G401 (cell line): Measurements from ENCODE around the gene IGSF21. TPM values are rescaled to one million over a fixed set of nuclear protein-coding genes. Genes with fewer than 3 reads are reported as not detected.

ENCODE experiments used
- DNase-seq: peaks from one replicate; pipeline ENCODE4 v3.0.0-alpha.2; 2015; ENCODE audit warnings: low spot score
- in situ Hi-C: cut with HindIII; loops from 2 replicates; pipeline ENCODE4 v1.10.0; 2016; ENCODE audit warnings: low sequenced_read_pairs, mixed read lengths
- total RNA-seq: library from RNA; depleted of rRNA; stranded (reverse); fragments of >200 nt; shearing (Covaris generic); gene quantifications from 2 replicates; pipeline ENCODE4 v1.2.3, GENCODE V29; 2014

The IGSF21 gene
- total RNA-seq, 1 experiment from 2014 or later: not detected

DNA sequence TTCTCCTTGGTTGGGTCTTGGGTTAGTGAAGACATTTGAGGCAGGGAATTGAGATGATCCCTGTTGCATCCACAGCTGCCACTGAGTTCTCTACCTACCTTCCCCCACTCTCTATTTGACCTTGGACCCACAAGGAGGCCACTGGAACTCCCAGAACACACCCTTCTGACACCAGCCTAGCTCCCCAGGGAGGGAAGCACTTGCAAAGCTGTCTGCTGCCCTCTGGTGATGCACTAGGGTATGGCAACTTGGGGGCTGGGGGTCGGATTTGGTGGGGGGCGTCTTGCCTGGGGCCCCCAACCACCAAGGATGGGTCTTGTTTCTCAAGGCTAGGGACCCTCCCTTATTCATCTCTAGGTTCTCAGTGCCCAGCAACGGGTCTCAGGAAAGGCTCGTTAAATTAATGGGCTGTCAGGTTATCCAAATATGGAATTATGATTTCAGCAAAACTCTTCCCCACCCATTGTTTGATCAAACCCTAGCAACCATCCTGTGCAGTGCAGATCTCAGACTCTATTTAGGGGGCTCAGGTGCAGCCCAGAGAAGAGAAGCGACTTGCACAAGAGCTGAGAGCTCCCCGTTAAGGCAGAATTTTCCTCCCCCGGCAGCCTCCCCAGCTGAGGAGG is 195.3 kb downstream of the IGSF21 start:
- in situ Hi-C loops: no loop called here
- DNase-seq: no peak

DNA sequence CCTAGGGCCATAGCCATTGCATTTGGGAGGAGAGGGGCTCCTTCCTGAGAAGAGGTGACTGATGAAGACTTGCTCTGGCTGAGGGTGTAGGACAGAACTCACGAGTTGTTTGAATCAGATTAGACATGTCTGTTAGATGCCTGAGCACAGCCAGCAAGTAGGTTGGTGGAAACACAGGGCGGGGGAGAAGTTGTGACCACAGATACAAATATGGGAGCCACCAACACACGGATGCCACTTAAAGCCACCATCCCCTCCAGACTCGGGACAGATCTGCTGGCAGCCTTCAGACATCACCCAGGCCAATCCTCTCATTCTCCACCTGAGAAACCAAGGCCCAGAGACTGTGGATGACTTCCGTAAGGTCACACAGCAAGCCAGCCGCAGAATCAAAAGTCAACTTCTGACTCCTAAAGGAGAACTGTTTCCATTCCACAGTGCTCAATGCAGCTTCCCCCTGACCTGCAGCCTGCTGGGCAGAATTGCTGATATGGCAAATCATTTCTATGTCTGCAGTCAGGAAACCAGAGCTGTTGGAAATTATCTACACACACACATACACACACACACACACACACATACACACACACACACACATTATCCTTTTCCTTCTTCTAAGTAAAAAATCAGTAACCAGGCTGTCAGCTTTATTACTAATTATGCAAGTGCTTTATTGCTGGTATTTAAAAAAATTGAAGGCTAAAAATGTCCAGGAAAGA is 196.7 kb downstream of the IGSF21 start:
- in situ Hi-C loops: no loop called here
- no peak for DNase-seq

DNA sequence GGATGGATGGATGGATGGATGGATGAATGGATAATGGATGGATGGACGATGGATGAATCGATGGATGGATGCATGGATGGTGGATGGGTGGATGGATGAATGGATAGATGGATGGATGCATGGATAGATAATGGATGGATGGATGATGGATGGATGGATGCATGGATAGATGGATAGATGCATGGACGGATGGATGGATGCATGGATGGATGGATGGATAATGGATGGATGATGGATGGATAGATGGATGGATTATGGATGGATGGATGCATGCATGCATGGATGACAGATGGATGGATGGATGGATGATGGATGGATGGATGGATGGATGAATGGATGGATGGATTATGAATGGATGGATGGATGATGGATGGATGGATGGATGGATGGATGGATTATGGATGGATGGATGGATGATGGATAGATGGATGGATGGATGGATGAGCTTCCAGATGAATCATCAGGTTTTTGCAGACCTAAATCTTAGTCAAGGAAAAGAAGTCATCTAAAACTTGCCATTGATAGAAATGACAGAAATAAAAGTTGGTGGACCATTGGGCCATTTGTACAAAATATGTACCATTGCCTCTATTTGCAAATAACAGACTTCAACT is 197.7 kb downstream of the IGSF21 start:
- DNase-seq: no peak

DNA sequence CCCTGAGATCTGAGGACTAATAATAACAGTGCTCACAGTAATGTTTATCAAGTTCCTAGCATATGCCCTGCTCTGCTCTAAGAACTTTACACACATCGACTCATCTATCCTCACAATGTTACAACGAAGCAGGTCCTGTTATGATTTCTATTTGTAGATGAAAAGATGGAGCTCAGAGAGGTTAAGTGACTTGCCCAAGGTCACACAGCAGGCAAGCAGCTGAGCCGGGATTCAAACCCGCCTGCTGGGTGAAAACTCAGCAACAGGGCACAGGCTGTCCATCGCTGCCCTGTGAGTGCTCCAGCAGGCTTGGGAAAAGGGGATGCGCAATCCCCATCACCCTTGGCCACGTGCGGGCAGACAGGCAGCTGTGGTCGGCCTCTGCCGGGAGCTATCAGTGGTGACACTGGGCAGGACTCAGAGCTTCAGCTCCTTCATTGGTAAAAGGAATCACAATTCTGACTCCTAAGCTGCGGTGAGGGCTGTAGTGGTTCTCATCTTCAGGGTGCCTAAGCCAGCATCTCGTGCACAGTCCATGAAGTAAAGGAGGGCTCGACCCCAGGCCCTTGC is 199.8 kb downstream of the IGSF21 start:
- in situ Hi-C loops: no loop called here
- DNase-seq: no peak

More for the DNA sequence above, 197.7 kb downstream of the IGSF21 start:
- in situ Hi-C loops: no loop called here

DNA sequence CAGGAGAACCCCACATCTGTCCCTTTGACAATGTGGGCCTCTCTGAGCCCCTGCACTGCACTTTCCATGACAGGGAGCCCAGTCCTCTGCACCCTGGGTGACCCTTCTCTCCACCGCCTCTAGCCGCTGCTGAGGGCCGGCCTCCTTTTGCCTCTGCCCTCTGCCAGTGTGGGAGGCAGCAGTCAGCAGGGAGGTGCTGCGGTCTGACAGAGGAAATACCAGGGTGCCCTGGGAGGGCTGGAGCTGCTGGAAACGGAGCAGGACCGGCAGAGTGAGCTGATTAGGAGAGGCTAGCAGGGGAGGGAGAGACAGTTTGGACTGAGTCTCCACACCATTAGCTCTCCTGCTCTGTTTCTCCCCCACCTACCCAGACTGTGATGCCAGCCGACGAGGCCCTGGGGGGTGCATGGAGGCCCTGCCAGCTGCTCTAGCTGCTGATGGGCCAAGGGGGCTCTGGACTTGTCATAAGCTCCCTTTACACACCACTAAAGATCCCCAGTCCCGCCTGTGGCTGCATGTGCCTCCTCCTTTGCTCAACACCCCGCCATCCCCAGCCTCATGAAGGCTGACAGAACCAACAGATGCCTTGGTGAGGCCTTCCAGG is 202.1 kb downstream of the IGSF21 start:
- no peak for DNase-seq
- in situ Hi-C loops: no loop called here

DNA sequence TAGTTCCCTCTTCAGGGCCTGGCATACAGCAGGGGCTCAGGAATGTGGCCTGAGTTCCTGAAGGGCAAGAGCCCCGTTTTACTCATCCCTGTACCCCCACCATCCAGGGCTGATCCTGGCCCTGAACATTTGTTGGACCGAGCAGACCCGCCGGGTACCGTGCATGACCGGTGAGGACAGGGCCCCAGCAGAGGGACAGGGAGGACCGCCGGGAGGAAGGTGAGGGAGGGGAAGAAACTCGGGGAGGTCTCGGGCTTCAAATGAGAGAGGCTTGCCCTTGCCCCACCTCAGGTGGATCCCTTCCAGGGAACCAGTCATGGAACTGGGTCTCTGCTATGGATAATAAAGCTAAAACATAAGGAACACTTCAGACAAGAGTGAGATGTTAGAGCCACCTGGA is 205.4 kb downstream of the IGSF21 start:
- in situ Hi-C loops: no loop called here
- no peak for DNase-seq

DNA sequence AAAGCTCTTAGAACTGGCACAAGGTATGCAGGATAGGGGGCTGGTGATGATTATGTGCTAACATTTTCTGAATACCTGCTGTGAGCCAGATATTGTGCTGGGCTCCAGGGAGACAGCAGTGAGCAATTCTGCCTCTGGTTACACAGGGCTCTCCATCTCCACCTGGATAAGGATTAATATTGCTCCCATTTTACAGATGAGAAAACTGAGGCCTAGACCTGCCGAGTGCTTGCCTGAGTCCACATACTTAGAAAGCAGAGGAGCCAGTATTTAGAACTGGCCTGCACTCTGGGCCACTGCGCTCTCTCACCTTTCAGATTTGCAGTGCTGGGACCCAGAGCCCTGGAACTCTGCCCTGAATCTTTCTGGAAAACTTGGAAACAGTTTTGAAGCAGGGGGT is 205.9 kb downstream of the IGSF21 start:
- in situ Hi-C loops: no loop called here
- no peak for DNase-seq

DNA sequence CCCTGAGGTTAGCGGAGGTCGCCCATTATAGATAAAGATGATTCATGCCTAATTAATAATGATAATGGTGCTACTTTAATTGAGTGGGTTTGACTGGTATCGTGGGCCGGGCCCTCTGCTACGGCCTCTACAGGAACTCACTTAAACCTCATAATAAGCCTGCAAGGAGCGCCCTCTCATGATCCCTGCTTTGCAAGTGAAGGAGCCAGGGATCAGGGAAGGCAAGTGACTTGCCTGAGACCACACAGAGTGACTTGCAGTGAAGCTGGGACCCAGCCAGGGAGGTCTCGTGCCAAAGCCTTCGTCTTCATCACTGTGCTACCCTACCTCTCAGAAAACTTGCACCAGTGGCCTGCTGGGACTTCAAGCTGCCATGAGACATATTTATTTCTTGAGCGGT is 206.8 kb downstream of the IGSF21 start:
- in situ Hi-C loops: no loop called here
- DNase-seq: no peak

DNA sequence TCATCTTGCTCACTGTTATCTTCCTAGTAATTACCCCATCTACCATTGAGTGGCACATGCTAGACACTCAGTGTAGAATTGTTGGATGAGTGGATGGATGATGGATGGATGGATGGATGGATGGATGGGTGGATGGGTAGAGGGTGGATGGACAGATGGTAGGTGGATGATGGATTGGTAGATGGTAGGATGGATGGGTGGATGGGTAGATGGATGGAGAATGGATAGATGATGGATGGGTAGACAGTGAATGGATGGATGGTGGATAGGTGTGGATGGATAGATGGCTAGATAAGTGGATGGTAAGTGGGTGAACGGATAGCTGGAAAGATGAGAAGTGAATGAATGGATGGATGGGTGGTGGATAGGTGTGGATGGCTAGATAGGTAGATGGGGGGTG is 207.9 kb downstream of the IGSF21 start:
- no peak for DNase-seq
- in situ Hi-C loops: no loop called here

DNA sequence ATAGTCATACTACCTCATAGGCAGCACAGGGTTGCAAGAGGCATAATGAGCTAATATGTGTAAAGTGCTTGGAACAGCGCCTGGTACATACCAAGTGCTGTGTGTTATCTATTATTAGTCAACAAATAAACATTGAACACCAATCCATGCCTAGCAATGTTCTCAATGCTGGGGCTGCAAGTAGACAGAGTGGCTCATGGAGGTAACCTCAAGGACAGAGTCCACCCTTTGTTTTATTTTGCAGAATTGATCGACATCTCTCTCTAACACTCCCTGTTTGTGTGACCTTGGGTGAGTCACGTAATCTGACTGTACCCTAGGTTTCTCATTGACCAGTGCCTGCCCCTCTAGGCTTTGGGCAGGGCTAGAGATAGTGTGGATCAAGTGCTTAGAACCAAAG is 209.2 kb downstream of the IGSF21 start:
- in situ Hi-C loops: no loop called here
- no peak for DNase-seq

DNA sequence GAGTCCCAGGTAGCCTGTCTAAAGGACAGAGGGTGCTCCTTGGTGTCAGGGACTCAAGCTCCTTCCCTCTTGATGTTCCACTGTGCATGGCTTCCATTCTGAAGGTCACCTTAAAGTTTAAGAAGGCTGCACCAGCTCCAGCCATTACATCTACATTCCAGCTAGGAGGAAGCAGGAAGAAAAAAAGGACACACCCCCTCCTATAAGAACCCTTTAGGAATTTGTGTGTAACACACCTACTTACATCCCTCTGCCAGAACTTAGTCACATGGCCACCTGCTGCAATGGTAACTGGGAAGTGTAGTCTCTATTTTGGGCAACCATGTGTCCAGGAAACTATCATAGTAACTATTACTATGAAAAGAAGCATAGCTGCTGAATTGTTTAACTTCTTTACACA is 211.5 kb downstream of the IGSF21 start:
- DNase-seq: no peak
- in situ Hi-C loops: no loop called here

DNA sequence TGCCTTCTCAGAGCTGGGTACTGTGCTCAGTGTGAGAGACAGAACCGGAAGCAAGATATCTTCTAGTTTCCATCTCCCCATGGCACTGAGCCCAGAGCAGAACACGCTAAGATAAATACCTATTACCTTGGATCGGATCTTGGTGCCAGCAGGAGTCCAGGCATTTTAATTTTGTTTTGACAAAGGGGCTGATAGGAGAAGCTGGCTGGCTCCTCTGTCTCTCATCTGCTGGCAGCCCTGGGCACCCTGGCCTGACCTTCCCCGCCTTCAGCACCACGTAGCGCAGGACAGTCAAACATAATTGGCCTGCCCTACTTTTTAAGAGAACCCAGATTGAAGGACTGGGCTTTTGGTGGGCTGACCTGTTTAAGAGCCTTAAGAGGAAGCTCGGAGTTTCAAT is 212.5 kb downstream of the IGSF21 start:
- in situ Hi-C loops: no loop called here
- peak; percentile 49 for DNase-seq

DNA sequence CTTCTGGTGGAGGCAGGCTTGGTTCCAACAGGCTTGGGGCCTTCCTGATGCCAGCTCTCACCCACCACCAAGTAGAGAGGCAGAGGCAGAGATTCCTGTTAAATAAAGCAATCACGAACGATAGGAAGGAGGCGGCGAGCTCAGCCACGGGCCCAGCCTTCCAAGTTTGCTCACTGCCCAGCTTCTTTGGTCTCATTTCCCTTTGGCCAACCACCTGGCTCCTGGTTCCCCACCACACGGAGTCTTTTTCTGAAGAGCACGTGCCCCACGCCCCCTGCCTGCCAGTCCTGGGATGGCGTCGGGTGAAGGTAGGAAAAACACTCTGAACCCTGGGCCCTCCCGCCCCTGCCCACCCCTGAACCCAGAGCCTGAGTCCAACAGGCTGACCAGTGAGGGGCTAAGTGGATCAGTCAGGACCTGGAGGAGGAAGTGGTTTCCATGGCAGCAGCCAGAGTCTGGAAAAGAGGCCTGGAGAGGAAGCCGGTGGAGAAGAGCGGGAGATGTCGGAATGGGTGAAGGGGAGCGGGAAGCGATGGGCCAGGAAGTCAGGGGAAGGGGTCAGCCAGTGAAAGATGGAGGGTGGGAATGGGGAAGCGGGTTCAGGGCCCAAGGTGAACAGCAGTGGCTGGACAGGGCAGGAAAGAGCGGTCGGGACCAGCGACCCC is 214.9 kb downstream of the IGSF21 start:
- no peak for DNase-seq
- in situ Hi-C loops: no loop called here

DNA sequence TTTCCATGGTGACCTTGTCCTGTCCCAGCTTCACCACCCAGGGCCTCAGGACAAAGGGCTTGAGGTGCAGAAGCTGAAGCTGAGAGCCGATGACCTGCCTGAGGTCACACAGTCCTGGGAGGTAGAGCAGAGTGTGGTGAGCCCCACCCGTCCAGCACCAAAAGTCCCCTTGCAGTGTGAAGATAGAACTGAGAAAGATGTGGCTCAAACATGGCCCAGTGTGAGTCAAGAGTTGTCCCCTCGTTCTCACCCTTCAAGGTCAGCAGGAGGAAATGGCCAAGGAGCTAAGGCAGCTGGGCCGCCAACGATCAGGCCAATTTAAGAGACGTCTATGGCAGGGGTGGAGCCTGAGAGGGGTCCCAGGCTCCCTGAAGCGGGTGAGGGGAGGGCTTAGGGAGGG is 215.7 kb downstream of the IGSF21 start:
- no peak for DNase-seq
- in situ Hi-C loops: no loop called here

DNA sequence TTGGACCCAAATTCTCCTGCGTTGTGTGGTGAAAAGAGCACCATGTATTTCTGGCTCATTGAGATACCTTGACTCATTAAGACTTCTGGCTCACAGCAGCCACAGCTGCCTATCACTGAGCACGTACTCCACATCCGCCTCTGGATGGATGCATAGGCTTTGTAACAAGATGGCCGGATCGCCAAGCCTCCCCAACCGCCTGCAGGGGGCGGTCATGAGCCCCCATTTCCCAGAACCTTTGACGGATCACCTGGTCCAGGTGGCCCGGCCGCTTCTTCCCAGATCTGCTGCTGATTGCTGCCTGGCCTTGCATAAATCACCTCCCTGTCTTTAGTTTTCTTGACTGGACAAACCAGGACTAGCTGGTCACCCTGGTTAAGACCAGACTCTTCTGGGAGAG is 216.6 kb downstream of the IGSF21 start:
- in situ Hi-C loops: no loop called here
- no peak for DNase-seq

DNA sequence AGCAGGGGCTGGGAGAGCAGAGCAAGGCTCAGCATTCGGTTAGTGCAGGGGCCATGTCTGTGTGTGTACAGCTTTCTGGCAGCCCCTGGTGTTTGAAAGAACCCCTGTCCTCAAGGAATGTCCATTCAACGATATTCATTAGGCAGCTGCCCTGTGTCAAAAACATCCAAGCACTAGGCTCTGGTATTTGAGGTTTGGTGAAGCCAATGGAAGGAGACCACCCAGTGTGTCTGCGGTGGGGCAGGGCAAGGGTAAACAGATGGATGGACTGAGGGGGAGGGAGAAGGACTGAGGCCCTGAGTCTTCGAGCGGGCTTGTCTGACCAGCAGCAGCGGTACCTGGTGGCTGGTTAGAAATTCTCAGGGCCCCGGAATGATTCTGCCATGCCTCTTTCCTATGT is 217.5 kb downstream of the IGSF21 start:
- DNase-seq: no peak

DNA sequence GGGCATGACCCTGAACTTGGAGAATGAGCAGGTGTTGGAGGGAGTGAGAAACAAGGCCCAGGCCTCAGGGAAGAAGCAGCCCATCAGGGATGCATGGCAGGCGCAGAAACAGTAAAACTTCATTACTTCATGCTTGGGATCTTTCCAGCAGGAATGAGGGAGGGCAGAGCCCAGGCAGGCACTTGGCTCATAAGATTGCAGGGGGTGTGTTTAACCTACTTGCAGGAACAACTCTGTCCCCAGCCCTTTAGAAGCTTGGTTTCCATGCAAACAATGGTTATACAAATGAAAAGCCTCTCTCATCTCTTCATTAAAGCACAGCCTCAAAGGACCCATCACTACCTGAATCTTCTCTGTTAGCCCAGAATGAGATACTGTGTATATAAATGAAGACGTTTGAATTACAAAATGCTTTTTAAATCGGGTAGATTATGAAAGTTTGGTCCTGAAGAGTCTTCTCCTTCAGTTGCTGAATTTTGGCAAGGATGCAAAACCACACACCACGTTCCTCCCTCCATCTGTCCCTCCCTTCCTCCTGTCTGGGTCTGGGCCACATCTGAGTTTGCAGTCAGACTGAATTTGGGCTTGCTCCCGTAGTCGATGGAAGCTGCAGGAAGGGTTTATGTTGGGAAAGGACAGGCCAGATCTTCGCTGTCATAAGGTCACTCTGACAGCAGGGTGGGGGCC is 218.8 kb downstream of the IGSF21 start:
- in situ Hi-C loops: no loop called here
- DNase-seq: peak; percentile 92

More for the DNA sequence above, 217.5 kb downstream of the IGSF21 start:
- in situ Hi-C loops: no loop called here

DNA sequence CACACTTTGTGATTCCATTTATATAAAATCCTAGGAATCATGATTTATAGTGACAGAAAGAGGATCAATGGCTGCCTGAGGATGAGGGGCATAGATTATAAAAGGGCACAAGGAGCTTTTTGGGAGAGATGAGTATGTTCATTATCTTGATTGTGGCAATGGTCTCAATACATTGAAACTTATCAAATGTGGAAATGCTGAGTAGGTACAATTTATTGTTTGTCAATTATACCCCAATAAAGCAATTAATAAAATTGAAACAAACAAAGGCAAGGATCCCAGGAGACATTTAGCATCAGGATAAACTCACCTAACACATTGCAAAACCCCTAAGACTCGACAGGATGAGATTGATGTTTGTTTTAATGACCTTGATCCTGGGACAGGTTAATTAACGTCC is 220.1 kb downstream of the IGSF21 start:
- DNase-seq: no peak
- in situ Hi-C loops: no loop called here

DNA sequence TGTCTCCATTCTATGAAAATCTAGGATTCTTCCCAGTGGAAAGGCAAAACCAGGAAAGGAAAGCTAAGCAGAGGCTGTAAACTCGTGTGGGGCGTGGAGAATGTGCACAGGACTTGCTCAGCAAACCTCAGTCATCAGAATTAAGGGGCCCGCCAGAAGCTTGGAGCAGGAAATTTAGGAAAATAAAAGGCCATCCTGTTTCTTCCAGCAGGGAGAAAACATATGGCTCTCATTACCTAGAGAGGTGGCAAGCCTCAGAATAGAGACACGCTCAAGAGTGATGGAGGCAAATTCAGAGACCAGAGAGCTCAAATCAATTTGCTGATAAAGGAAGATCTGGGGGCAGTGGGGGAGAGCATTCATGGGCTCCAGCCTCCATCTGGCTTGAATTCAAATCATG is 221.2 kb downstream of the IGSF21 start:
- in situ Hi-C loops: no loop called here
- DNase-seq: peak; percentile 76
